GM23338 (cell line): ENCODE measurements around the gene MDGA2. TPM values are rescaled to one million over a fixed set of nuclear protein-coding genes. Genes with fewer than 3 reads are reported as not detected.

ENCODE experiments used
- ATAC-seq: fragments of 200-7000 bp; cut with Tn5 transposase; 3 replicates; pipeline ENCODE4 v1.9.1; 2020
- DNase-seq: peaks from one replicate; pipeline ENCODE4 v3.0.0-alpha.2; 2015; ENCODE audit warnings: low spot score
- H2AFZ ChIP-seq: fragments of 200-600 bp; sonication (generic); 2 replicates; pipeline ENCODE4 v1.8.0; 2016; ENCODE audit warnings: antibody characterized with exemption, mild to moderate bottlenecking, moderate library complexity
- H3F3A ChIP-seq: fragments of 200-600 bp; sonication (generic); replicated peaks from 2 replicates; pipeline ENCODE4 v1.8.0; 2017; ENCODE audit warnings: antibody characterized with exemption, mixed run types, low read depth
- H3K27ac ChIP-seq: fragments of 200-600 bp; sonication (generic); 2 replicates; pipeline ENCODE4 v1.6.1; 2016; ENCODE audit warnings: low read depth
- H3K27me3 ChIP-seq: fragments of 200-600 bp; sonication (generic); 2 replicates; pipeline ENCODE4 v1.8.0; 2016; ENCODE audit warnings: mild to moderate bottlenecking, mixed run types, moderate library complexity; ENCODE audit not compliant: insufficient read depth
- H3K36me3 ChIP-seq: fragments of 200-600 bp; sonication (generic); 2 replicates; pipeline ENCODE4 v1.8.0; 2016; ENCODE audit warnings: mild to moderate bottlenecking; ENCODE audit not compliant: insufficient read depth
- H3K4me1 ChIP-seq: fragments of 200-600 bp; sonication (generic); 2 replicates; pipeline ENCODE4 v1.8.0; 2016; ENCODE audit warnings: mild to moderate bottlenecking, moderate library complexity; ENCODE audit not compliant: insufficient read depth
- H3K4me2 ChIP-seq: fragments of 200-600 bp; sonication (generic); 2 replicates; pipeline ENCODE4 v1.7.1; 2017; ENCODE audit warnings: mixed run types
- H3K4me3 ChIP-seq: fragments of 200-600 bp; sonication (generic); 2 replicates; pipeline ENCODE4 v1.6.1; 2016; ENCODE audit warnings: mixed run types
- H3K79me2 ChIP-seq: fragments of 200-600 bp; sonication (generic); replicated peaks from 2 replicates; pipeline ENCODE4 v1.8.0; 2017; ENCODE audit warnings: mild to moderate bottlenecking; ENCODE audit not compliant: insufficient read depth
- H3K9me2 ChIP-seq: fragments of 200-600 bp; sonication (generic); 2 replicates; pipeline ENCODE4 v1.8.0; 2017; ENCODE audit not compliant: insufficient read depth
- H4K20me1 ChIP-seq: fragments of 200-600 bp; sonication (generic); replicated peaks from 2 replicates; pipeline ENCODE4 v1.8.0; 2017; ENCODE audit warnings: mild to moderate bottlenecking; ENCODE audit not compliant: insufficient read depth
- H3K27ac Mint-ChIP-seq: 2 replicates; pipeline ENCODE4 v1.8.0; 2020; ENCODE audit warnings: inconsistent platforms, mild to moderate bottlenecking, moderate library complexity, mixed read lengths
- H3K27me3 Mint-ChIP-seq: 3 replicates; pipeline ENCODE4 v1.8.0; 2022; ENCODE audit warnings: low read depth, mild to moderate bottlenecking, moderate library complexity, mixed read lengths, inconsistent platforms; ENCODE audit not compliant: insufficient read depth, poor library complexity
- H3K36me3 Mint-ChIP-seq: 3 replicates; pipeline ENCODE4 v1.8.0; 2021; ENCODE audit warnings: low read depth, mild to moderate bottlenecking, inconsistent platforms, moderate library complexity, mixed read lengths
- H3K4me1 Mint-ChIP-seq: 3 replicates; pipeline ENCODE4 v1.8.0; 2020; ENCODE audit warnings: mild to moderate bottlenecking, inconsistent platforms, mixed read lengths
- H3K4me3 Mint-ChIP-seq: 3 replicates; pipeline ENCODE4 v1.8.0; 2021; ENCODE audit warnings: moderate library complexity, mild to moderate bottlenecking, inconsistent platforms, mixed read lengths
- H3K9me3 Mint-ChIP-seq: 3 replicates; pipeline ENCODE4 v1.8.0; 2020; ENCODE audit warnings: moderate library complexity, mild to moderate bottlenecking, inconsistent platforms, mixed read lengths
- CREB1 ChIP-seq: fragments of 250-450 bp; sonication (Bioruptor Pico); IDR thresholded peaks from 2 replicates; pipeline ENCODE4 v1.5.0; 2020; ENCODE audit warnings: low read depth, mild to moderate bottlenecking, moderate library complexity
- CTCF ChIP-seq, 2 experiments: fragments of 200-600 bp in 1 of 2; sonication (generic) in 1 of 2; conservative IDR thresholded peaks; 2 replicates each; pipeline versions ENCODE4 v1.5.1 to v1.6.1; 2016 to 2017; ENCODE audit warnings: antibody characterized with exemption in 2 of 2, low read depth in 2 of 2, mild to moderate bottlenecking in 2 of 2, moderate library complexity in 1 of 2
- ETS1 ChIP-seq: IDR thresholded peaks from 2 replicates; pipeline ENCODE4 v1.6.1; 2016; ENCODE audit warnings: antibody characterized with exemption
- EZH2phosphoT487 ChIP-seq: fragments of 200-600 bp; sonication (generic); IDR thresholded peaks from one replicate; pipeline ENCODE4 v1.8.1; 2018; ENCODE audit warnings: antibody characterized with exemption; ENCODE audit not compliant: unreplicated experiment
- JUNB ChIP-seq: IDR thresholded peaks from one replicate; pipeline ENCODE4 v1.6.1; 2016; ENCODE audit warnings: antibody characterized with exemption; ENCODE audit not compliant: unreplicated experiment
- STAT1 ChIP-seq: IDR thresholded peaks from one replicate; pipeline ENCODE4 v1.6.1; 2016; ENCODE audit warnings: antibody characterized with exemption; ENCODE audit not compliant: unreplicated experiment
- ZNF462 ChIP-seq: fragments of 250-450 bp; sonication (Bioruptor Pico); IDR thresholded peaks from 2 replicates; pipeline ENCODE4 v1.5.0; 2020; ENCODE audit warnings: mild to moderate bottlenecking, moderate library complexity
- polyA plus RNA-seq: library from polyadenylated mRNA; unstranded; fragments of >200 nt; fragmentation: Nextera tagmentation; extraction: Ambion mirVana; gene quantifications from 2 replicates; pipeline ENCODE4 v1.2.1, GENCODE V29; 2016
- total RNA-seq: library from RNA; depleted of rRNA; stranded (reverse); fragments of >200 nt; shearing (Covaris generic); gene quantifications from 2 replicates; pipeline ENCODE4 v1.2.3, GENCODE V29; 2014

Gene MDGA2
- total and polyA plus RNA-seq, 2 experiments from 2014 or later = 0.68 to 1.7 TPM

- no peaks in the 10 kb centered on the region for H3F3A ChIP-seq
- H4K20me1 ChIP-seq = no peaks in the 10 kb centered on the region
- H3K27me3 ChIP-seq = no peaks in the 10 kb centered on the region
- Mint-ChIP-seq H3K4me3 (no peak overlapping the region), H3K9me3 (no peaks in the 10 kb centered on the region), H3K36me3 (no peaks in the 10 kb centered on the region), H3K27me3 (peaks cover 4% of the 10 kb centered on the region), H3K27ac (no peak overlapping the region), H3K4me1 (peaks cover 26% of the 10 kb centered on the region)
- DNase-seq (peak; percentile 16), ATAC-seq (peak; percentile 73)
- 0 out of 2 replicates have a peak, but pooled peaks cover 3% of the 10 kb centered on the region for H3K9me2 ChIP-seq
- no peak overlapping the region for H3K4me2 ChIP-seq
- no peaks in the 10 kb centered on the region for H3K79me2 ChIP-seq
- TF ChIP-seq EZH2phosphoT487 (no peak), CREB1 (CRISPR knock-in tag) (no peak), ETS1 (no peak), ZNF462 (CRISPR knock-in tag) (no peak), CTCF (conservative IDR thresholded peaks at IDR 0.05; ENCODE audit: low read depth in 2 of 2) (no peak), JUNB (no peak), STAT1 (no peak)
- H2AFZ ChIP-seq = peak overlapping the region; percentile 19; the same call in 1 of the 2 replicates
- no peak overlapping the region for H3K27ac ChIP-seq
- peaks cover 22% of the 10 kb centered on the region for H3K4me1 ChIP-seq
- H3K4me3 ChIP-seq = no peak overlapping the region
- H3K36me3 ChIP-seq = no peaks in the 10 kb centered on the region
Observed at GRCh38 chr14:47541662-47542061, 133.7 kb downstream of the MDGA2 start.
